HepG2 (cell line): Measurements from ENCODE around the gene AGRP. TPM values are rescaled to one million over a fixed set of nuclear protein-coding genes. Genes with fewer than 3 reads are reported as not detected.

Experiments used
- ARHGAP35 ChIP-seq: sonication (generic); formaldehyde crosslinking; IDR thresholded peaks from 2 replicates; pipeline ENCODE4 v1.9.0; 2022; ENCODE audit warnings: mild to moderate bottlenecking, inconsistent platforms, moderate library complexity, missing genetic modification reagents, borderline replicate concordance
- CAMTA2 ChIP-seq: sonication (generic); formaldehyde crosslinking; IDR thresholded peaks from 2 replicates; pipeline ENCODE4 v1.4.0; 2020; ENCODE audit warnings: mild to moderate bottlenecking, missing genetic modification reagents, borderline replicate concordance
- ELK4 ChIP-seq: sonication (generic); formaldehyde crosslinking; IDR thresholded peaks from 2 replicates; pipeline ENCODE4 v1.9.0; 2021; ENCODE audit warnings: missing genetic modification reagents, borderline replicate concordance
- HMGXB3 ChIP-seq: sonication (generic); formaldehyde crosslinking; IDR thresholded peaks from 2 replicates; pipeline ENCODE4 v1.4.0; 2020; ENCODE audit warnings: missing genetic modification reagents, borderline replicate concordance
- PCBP1 ChIP-seq: fragments of 200-400 bp; formaldehyde crosslinking; IDR thresholded peaks from 2 replicates; pipeline ENCODE4 v1.6.1; 2017; ENCODE audit warnings: mild to moderate bottlenecking, low read depth, low read length, borderline replicate concordance
- STAG1 ChIP-seq: sonication (generic); formaldehyde crosslinking; IDR thresholded peaks from 2 replicates; pipeline ENCODE4 v1.4.0; 2020; ENCODE audit warnings: missing genetic modification reagents
- TARDBP ChIP-seq: sonication (generic); formaldehyde crosslinking; IDR thresholded peaks from 2 replicates; pipeline ENCODE4 v1.8.0; 2022; ENCODE audit warnings: mild to moderate bottlenecking, missing genetic modification reagents
- THRA ChIP-seq: sonication (generic); formaldehyde crosslinking; IDR thresholded peaks from 2 replicates; pipeline ENCODE4 v1.4.0; 2020; ENCODE audit warnings: missing genetic modification reagents, borderline replicate concordance
- UBTF ChIP-seq: sonication (generic); formaldehyde crosslinking; IDR thresholded peaks from 2 replicates; pipeline ENCODE4 v1.4.0; 2020; ENCODE audit warnings: mild to moderate bottlenecking, missing genetic modification reagents
- ZBTB14 ChIP-seq: sonication (generic); formaldehyde crosslinking; IDR thresholded peaks from 2 replicates; pipeline ENCODE4 v1.4.0; 2020; ENCODE audit warnings: missing genetic modification reagents
- ZFY ChIP-seq: sonication (generic); formaldehyde crosslinking; IDR thresholded peaks from 2 replicates; pipeline ENCODE4 v1.4.0; 2020; ENCODE audit warnings: missing genetic modification reagents
- ZNF225 ChIP-seq: sonication (generic); formaldehyde crosslinking; IDR thresholded peaks from 2 replicates; pipeline ENCODE4 v1.4.0; 2020; ENCODE audit warnings: mild to moderate bottlenecking, missing genetic modification reagents
- ZNF230 ChIP-seq: sonication (generic); formaldehyde crosslinking; IDR thresholded peaks from 2 replicates; pipeline ENCODE4 v1.4.0; 2020; ENCODE audit warnings: mild to moderate bottlenecking, missing genetic modification reagents
- ZNF296 ChIP-seq: sonication (generic); formaldehyde crosslinking; conservative IDR thresholded peaks from 2 replicates; pipeline ENCODE4 v1.5.0; 2020; ENCODE audit warnings: mild to moderate bottlenecking, missing genetic modification reagents
- ZNF441 ChIP-seq: sonication (generic); formaldehyde crosslinking; IDR thresholded peaks from 2 replicates; pipeline ENCODE4 v1.7.0; 2021; ENCODE audit warnings: missing genetic modification reagents, borderline replicate concordance
- ZNF567 ChIP-seq: sonication (generic); formaldehyde crosslinking; IDR thresholded peaks from 2 replicates; pipeline ENCODE4 v1.8.1; 2023; ENCODE audit warnings: mild to moderate bottlenecking, missing genetic modification reagents, borderline replicate concordance
- polyA plus RNA-seq, 8 experiments: library from polyadenylated mRNA; depleted of rRNA in 3 of 8; stranded (reverse) in 7 of 8; unstranded in 1 of 8; fragments of >200 nt; fragmentation: Illumina TruSeq in 4 of 8; extraction: Trizol in 4 of 8; gene quantifications; 2 replicates each; pipeline versions ENCODE4 v1.2.1 to v1.2.3, GENCODE V29; 2011 to 2016; ENCODE audit warnings: low read depth in 4 of 8, missing spikeins in 1 of 8, mixed read lengths in 1 of 8; ENCODE audit not compliant: insufficient read depth in 1 of 8
- total RNA-seq, 5 experiments: library from RNA; depleted of rRNA; stranded (reverse); fragments of >200 nt; fragmentation: Illumina TruSeq; extraction: Trizol; gene quantifications; 2 replicates each; pipeline ENCODE4 v1.2.3, GENCODE V29; 2016; ENCODE audit warnings: low read depth in 1 of 5

The AGRP gene
- total and polyA plus RNA-seq, 2 of the 13 experiments (the other 11 are each of a cell fraction or from before 2014, with no cell fraction given), result not detected

GRCh38 chr16:67459066-67459860 is 24.1 kb downstream of the AGRP start (continued):
- TF ChIP-seq ZNF225, result no peak
- TF ChIP-seq THRA, result peak; percentile 24; the same call in 1 of the 2 replicates
- TF ChIP-seq ZNF230 (CRISPR knock-in tag), result 0 out of 2 replicates have a peak, but pooled peaks have one; percentile 39
- TF ChIP-seq ELK4, result no peak
- TF ChIP-seq HMGXB3 (CRISPR knock-in tag), result no peak
- 0 out of 2 replicates have a peak, but pooled peaks have one; percentile 46 for TF ChIP-seq TARDBP (CRISPR knock-in tag)
- TF ChIP-seq ZNF441 (CRISPR knock-in tag), result no peak
- TF ChIP-seq UBTF, result peak; percentile 80
- no peak for TF ChIP-seq ZFY
- no peak for TF ChIP-seq ARHGAP35 (CRISPR knock-in tag)
- no peak for TF ChIP-seq ZBTB14
- no peak for TF ChIP-seq ZNF567 (CRISPR knock-in tag)
- TF ChIP-seq PCBP1, result no peak
- TF ChIP-seq STAG1 (CRISPR knock-in tag), result 0 out of 2 replicates have a peak, but pooled peaks have one; percentile 8
- no peak for TF ChIP-seq CAMTA2 (CRISPR knock-in tag)
- TF ChIP-seq ZNF296 (CRISPR knock-in tag), result no peak
- TF ChIP-seq, all 625 proteins: peak for 27
